ENCODE data around the gene ISG20.

GRCh38 chr15:88617031-88617722 lies 21.6 kb upstream of the ISG20 start:
- TF ChIP-seq CTCF (IDR thresholded peaks at IDR 0.05) (no peak), POLR2A (IDR thresholded peaks at IDR 0.05) (no peak)

Data from uterus (tissue), 2 donors.